Activated CD4-positive, alpha-beta T cell treated with anti-CD3 and anti-CD28 coated beads for 4 hours (primary cell): Measurements from ENCODE around the gene CCDC81.
"Not testable (repeated sequence)": the region's sequence is repeated elsewhere in the genome, so short reads cannot be mapped to it uniquely, and the experiment has no call there.

Experiments used
- DNase-seq, 2 donors: peaks; one replicate each; pipeline ENCODE4 v3.0.0-alpha.2; 2020

Gene CCDC81

DNA sequence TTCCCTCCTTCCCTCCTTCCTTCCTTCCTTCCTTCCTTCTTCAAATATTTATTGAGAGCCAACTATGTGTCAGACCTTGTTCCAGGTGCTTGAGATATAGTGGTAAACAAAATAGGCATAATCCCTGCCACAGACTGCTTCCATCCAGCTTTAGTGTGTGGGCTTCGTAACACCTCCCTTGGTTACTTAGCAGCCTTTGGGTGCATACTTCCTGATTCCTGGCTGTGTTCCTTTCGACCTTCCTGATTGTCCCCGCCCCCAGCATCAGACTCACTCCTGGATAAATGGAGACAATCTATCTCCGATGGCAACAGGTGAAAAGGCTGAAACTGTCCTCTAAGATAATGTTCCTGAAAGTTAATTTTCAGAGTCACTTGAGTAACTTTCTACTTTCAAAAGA is 13.5 kb downstream of the CCDC81 start:
- DNase-seq, result no peak

- DNase-seq, result no peak
Measured at GRCh38 chr11:86390487-86390886, 15.8 kb downstream of the CCDC81 start.

GRCh38 chr11:86395061-86395551 is 20.4 kb downstream of the CCDC81 start:
- DNase-seq, result no peak

DNA sequence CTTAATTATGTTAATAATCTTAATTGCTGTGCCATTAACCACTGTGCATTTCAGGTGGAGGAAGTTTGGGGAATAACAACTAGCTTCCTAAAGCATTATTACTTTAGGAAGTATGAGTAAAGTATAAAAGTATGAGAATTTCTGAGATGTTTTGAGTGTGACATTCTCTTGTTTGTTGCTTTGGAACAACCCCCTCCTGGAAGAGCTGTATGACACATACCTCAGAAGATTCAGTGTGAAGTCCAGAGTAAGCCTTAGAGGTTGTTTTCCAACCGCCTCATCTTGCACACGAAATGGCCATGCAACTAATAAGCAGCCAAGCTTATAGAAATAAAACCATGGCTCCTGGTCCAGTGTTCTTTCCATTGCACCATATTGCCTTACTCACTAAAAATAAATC is 21.7 kb downstream of the CCDC81 start:
- DNase-seq, result no peak

- DNase-seq, result no peak
Measured at GRCh38 chr11:86397351-86397750, 22.7 kb downstream of the CCDC81 start.

GRCh38 chr11:86398106-86398505 is 23.4 kb downstream of the CCDC81 start:
- DNase-seq, result no peak

DNA sequence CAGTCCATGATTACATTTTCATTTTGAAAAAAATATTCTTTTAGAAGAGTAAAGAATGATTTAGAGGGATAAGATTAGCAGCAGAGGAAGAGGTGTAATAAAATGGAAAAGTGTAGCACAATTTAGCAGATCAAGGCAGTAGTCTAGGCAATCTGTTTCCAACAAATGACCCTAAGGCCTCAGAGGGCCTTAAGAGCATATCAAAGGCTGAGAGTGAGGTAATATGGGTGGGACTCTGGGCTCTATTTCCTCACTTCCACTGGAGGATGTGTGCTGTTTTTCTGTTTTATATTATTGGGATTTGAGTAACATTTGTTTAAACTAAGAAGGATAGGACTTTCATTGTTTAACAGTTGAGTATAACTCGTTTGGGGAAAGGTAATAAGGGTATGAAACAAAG is 28.8 kb downstream of the CCDC81 start:
- DNase-seq, result no peak

- DNase-seq, result no peak
Measured at GRCh38 chr11:86408845-86409244, 34.2 kb downstream of the CCDC81 start.

DNA sequence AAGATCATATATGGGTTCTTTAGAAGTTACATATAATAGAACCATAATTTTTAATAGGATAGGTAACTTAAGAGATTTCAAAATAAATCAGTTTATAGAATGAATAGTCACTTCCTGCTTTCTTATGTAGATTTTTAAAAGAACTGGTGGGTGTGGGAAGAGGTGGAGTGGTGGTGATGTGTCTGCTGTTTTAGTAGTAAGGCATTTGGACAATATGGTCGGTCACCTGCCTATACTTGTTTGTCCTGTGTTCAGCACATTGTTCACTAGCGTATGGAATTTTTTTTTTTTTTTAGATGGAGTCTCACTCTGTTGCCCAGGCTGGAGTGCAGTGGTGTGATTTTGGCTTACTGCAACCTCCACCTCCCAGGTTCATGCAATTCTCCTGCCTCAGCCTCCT is 39.3 kb downstream of the CCDC81 start:
- DNase-seq, result no peak

GRCh38 chr11:86415026-86415425 is 40.3 kb downstream of the CCDC81 start:
- DNase-seq, result no peak

- DNase-seq, result no peak
Measured at GRCh38 chr11:86416494-86416893, 41.8 kb downstream of the CCDC81 start.

DNA sequence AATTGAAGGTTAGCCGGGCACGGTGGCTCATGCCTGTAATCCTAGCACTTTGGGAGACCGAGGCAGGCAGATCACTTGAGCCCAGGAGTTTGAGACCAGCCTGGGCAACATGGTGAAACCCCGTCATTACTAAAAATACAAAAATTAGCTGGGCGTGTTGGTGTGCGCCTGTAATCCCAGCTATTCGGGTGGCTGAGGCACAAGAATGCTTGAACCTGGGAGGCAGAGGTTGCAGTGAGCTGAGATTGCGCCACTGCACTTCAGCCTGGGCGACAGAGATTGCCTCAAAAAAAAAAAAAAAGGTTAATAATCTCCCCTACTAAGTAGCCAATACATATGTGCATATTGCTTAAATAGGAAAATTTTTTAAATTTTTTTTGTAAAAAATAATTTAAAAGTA is 42.3 kb downstream of the CCDC81 start:
- DNase-seq, result not testable (repeated sequence)

DNA sequence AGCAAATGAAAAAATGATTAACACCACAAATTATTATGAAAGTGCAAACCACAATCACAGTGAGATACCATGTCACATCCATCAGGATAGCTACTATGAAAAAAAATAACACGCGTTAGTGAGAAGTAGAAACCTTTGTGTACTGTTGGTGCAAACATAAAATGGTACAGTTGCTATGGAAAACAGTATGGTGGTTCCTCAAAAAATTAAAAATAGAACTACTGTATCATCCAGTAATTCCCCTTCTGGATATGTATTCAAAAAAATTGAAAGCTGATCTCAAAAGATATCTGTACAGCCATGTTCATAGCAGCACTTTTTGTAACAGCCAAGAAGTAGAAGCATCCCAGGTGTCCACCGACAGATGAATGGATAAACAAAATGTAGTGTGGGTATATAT is 43.4 kb downstream of the CCDC81 start:
- DNase-seq, result no peak

DNA sequence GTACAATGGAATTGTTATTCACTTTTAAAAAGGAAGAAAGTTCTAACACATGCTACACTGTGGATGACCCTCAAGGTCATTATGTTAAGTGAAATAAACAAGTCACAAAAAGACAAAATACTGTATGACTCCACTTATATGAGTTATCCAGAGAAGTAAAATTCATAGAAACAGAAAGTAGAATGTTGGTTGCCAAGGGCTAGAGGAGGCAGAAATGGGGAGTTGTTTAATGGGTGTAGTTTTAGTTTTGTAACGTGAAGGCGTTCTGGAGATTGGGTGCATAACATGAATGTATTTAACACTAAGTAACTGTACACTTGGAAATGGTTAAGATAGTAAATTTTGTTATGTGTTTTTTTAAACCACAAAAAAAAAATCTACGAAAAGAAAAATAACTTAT is 43.8 kb downstream of the CCDC81 start:
- no peak for DNase-seq

- no peak for DNase-seq
Measured at GRCh38 chr11:86418917-86419316, 44.2 kb downstream of the CCDC81 start.

GRCh38 chr11:86421946-86422345 is 47.3 kb downstream of the CCDC81 start:
- DNase-seq, result no peak

- no peak for DNase-seq
Measured at GRCh38 chr11:86422371-86422770, 47.7 kb downstream of the CCDC81 start.

- DNase-seq, result not testable (repeated sequence)
Measured at GRCh38 chr11:86423488-86423887, 48.8 kb downstream of the CCDC81 start.

DNA sequence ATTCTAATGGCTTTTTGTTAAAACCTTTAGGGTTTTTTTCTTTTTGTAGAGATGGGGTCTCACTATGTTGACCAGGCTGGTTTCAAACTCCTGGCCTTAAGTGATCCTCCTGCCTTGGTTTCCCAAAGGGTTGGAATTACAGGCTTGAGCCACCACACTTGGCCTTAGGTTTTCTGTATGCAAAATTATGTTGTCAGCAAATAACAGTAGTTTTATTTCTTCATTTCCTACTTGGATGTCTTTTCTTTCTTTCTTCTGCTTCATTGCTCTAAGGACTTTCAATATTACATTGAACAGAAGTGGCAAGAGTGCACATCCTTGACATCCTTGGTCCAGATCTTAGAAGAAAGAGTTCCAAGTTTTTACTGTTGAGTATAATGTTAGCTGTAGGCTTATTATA is 52.8 kb downstream of the CCDC81 start:
- no peak for DNase-seq

DNA sequence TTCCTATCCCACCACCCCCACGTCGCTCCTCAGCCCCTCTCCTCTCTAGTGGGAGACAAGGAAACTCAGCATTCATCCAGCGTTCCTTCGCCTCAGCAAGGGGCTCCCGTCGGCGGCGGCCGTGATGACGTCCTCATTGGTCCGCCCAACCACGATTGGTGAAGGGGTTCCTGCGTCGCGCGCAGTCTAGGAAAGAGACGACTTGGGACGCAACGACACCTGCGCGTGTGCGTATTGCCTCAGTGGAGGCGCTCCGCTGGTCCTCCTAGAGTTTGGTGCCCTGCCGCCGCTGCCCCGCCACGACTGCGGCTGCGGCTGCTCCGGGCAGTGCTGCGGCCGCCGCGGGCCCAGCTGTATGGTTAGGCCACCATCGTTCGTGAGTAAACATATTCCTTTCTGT is 56.6 kb downstream of the CCDC81 start:
- DNase-seq, result no peak

GRCh38 chr11:86433361-86434095 is 58.8 kb downstream of the CCDC81 start:
- not testable (repeated sequence) for DNase-seq

DNA sequence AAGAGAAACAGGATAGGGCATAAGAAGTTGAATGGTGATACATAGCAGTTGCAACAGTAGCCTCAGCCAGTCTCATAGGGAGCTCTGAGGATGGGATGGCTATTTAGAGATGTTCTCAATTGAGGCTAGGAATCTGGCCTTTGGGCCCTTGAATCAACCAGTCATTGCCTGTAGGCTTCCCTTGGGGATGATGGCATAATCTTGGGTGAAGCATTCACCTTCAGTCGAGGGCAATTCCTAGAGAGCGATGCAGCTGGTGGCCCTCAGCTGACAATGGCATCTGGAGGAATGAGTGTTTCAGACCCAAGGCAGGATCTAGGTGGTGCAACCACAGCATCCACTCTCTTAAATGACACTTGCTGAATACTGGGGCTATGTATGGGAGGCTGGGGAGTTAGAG is 61.0 kb downstream of the CCDC81 start:
- no peak for DNase-seq

DNA sequence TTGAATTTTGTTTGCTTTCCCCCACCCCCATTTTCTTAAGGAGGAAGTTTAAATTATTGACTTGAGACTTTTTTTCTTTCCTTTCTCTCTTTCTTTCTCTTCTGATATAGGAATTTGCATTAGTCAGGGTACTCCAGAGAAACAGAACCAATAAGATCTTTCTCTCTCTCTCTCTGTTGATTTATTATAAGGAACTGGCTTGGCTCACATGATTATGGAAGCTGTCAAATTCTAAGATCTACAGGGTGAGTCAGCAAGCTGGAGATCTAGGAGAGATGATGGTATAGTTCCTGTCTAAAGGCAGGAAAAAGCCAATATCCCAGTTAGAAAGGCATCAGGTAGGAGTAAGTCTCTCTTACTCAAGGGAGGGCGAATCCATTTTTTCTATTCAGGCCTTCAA is 64.0 kb downstream of the CCDC81 start:
- no peak for DNase-seq

DNA sequence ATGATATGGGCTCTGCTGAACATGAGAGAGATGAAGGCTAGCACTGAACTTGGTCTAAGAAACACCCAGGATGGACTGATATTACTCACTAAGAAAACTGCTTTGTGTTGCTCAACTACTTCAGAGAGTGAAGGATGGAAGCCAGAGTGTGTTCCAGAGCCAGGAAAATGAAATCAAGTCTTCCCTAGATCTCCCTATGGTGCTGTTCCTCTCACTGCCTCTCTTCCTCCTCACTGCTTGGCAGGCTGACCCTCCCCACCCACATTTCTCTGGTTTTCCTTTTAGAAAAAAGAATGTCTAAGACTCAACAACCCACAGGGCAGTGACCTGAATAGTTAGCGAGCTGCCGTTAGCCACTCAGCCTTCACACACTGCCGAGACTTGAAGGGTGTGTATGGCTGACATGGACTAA is 65.6 kb downstream of the CCDC81 start:
- no peak for DNase-seq

DNA sequence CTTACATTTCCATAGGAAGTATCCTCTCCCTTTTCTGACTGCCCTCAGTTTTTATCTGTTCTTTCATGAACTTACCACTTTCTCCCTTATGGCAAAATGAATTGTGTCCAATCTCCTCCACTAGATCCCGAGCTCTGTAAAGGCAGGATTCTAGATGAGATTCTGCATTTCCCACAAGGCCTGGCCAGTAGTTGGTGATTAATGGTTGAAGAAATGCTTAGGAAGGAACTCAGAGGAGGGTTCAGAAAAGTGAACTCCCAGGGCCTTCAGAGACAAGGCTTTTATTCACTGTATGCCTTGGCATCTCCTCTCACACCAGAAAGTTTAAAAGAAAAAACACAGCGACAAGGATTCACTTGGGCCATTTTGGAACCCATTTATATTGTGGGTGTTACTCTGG is 66.2 kb downstream of the CCDC81 start:
- DNase-seq, result no peak
